ENCODE results near the gene PGR.

PGR gene

DNA sequence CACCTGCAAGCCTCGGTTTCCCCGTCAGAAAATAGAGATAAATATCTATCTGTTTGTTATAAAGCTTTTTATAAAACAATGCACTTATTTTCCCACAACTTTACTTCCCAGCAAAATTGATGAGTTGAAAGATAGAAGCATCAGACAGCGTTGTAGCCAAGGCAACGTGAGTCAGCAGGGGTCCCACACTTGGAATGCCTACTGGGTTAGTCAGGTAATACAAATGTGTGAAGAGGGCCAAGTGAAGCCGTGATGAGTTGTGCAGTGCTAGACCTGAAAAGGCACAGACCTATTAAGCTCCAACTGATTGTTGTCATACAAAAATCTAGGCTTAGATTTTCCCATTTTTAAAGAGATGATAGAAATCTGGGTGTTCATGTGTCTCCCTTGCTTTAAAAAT is 118.7 kb downstream of the PGR start:
- no peak overlapping the region for H3K4me2 ChIP-seq (ENCODE audit: low read length)

DNA sequence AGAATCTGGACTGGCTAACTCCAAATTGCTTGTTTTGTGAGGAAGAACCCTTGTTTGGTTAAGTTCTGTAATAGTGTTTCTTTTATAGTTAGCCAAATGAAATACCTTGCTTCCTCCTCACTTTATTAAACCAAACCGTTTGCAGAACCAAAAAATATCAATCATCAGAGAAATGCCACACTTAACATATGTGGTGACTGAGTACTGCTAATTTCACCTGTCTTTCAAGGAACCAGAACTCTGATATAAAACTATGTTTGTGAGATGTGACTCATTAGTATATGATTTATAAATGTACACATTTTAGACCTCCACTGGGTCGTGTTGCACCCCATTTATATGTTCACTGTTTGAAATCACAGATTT is 119.9 kb downstream of the PGR start:
- H3K9ac ChIP-seq (ENCODE audit: low read length) = no peak overlapping the region
- no peaks in the 10 kb centered on the region for H4K20me1 ChIP-seq (ENCODE audit: insufficient read depth, low read length)
- H3F3A ChIP-seq (ENCODE audit: insufficient read depth, low read length) = no peaks in the 10 kb centered on the region
- H3K4me3 ChIP-seq (ENCODE audit: low read depth, low read length, poor library complexity, severe bottlenecking) = no peak overlapping the region
- no peaks in the 10 kb centered on the region for H3K27me3 ChIP-seq (ENCODE audit: insufficient read depth, low read length)
- H3K27ac ChIP-seq (ENCODE audit: low read depth, low read length, poor library complexity, severe bottlenecking) = no peak overlapping the region
- H3K9me2 ChIP-seq (ENCODE audit: low read depth, low read length) = no peaks in the 10 kb centered on the region
- no peaks in the 10 kb centered on the region for H3K9me3 ChIP-seq (ENCODE audit: low read length)
- no peak overlapping the region for H2AFZ ChIP-seq (ENCODE audit: low read length)
- TF ChIP-seq, protein P1, sequence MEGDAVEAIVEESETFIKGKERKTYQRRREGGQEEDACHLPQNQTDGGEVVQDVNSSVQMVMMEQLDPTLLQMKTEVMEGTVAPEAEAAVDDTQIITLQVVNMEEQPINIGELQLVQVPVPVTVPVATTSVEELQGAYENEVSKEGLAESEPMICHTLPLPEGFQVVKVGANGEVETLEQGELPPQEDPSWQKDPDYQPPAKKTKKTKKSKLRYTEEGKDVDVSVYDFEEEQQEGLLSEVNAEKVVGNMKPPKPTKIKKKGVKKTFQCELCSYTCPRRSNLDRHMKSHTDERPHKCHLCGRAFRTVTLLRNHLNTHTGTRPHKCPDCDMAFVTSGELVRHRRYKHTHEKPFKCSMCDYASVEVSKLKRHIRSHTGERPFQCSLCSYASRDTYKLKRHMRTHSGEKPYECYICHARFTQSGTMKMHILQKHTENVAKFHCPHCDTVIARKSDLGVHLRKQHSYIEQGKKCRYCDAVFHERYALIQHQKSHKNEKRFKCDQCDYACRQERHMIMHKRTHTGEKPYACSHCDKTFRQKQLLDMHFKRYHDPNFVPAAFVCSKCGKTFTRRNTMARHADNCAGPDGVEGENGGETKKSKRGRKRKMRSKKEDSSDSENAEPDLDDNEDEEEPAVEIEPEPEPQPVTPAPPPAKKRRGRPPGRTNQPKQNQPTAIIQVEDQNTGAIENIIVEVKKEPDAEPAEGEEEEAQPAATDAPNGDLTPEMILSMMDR (IDR thresholded peaks at IDR 0.05; ENCODE audit: low read length) = no peak
- TF ChIP-seq EZH2 (IDR thresholded peaks at IDR 0.05; ENCODE audit: borderline replicate concordance, low read length) = no peak
- no peaks in the 10 kb centered on the region for H3K79me2 ChIP-seq (ENCODE audit: insufficient read depth, low read length)
- no peak overlapping the region for H3K4me2 ChIP-seq (ENCODE audit: low read length)
- H3K4me1 ChIP-seq (ENCODE audit: insufficient read depth, low read length, severe bottlenecking) = no peaks in the 10 kb centered on the region
- no peaks in the 10 kb centered on the region for H3K36me3 ChIP-seq (ENCODE audit: insufficient read depth, low read length)

More for the DNA sequence above, 118.7 kb downstream of the PGR start:
- no peak overlapping the region for H3K9ac ChIP-seq (ENCODE audit: low read length)
- TF ChIP-seq EZH2 (IDR thresholded peaks at IDR 0.05; ENCODE audit: borderline replicate concordance, low read length) = no peak
- TF ChIP-seq, protein P1 (IDR thresholded peaks at IDR 0.05; ENCODE audit: low read length) = no peak
- H4K20me1 ChIP-seq (ENCODE audit: insufficient read depth, low read length) = no peaks in the 10 kb centered on the region
- H3K4me1 ChIP-seq (ENCODE audit: insufficient read depth, low read length, severe bottlenecking) = no peaks in the 10 kb centered on the region
- H3K27me3 ChIP-seq (ENCODE audit: insufficient read depth, low read length) = no peaks in the 10 kb centered on the region
- no peak overlapping the region for H3K4me3 ChIP-seq (ENCODE audit: low read depth, low read length, poor library complexity, severe bottlenecking)
- no peaks in the 10 kb centered on the region for H3K36me3 ChIP-seq (ENCODE audit: insufficient read depth, low read length)
- H3F3A ChIP-seq (ENCODE audit: insufficient read depth, low read length) = no peaks in the 10 kb centered on the region
- no peaks in the 10 kb centered on the region for H3K9me2 ChIP-seq (ENCODE audit: low read depth, low read length)
- H3K27ac ChIP-seq (ENCODE audit: low read depth, low read length, poor library complexity, severe bottlenecking) = no peak overlapping the region
- no peaks in the 10 kb centered on the region for H3K79me2 ChIP-seq (ENCODE audit: insufficient read depth, low read length)
- no peaks in the 10 kb centered on the region for H3K9me3 ChIP-seq (ENCODE audit: low read length)
- H2AFZ ChIP-seq (ENCODE audit: low read length) = no peak overlapping the region

DNA sequence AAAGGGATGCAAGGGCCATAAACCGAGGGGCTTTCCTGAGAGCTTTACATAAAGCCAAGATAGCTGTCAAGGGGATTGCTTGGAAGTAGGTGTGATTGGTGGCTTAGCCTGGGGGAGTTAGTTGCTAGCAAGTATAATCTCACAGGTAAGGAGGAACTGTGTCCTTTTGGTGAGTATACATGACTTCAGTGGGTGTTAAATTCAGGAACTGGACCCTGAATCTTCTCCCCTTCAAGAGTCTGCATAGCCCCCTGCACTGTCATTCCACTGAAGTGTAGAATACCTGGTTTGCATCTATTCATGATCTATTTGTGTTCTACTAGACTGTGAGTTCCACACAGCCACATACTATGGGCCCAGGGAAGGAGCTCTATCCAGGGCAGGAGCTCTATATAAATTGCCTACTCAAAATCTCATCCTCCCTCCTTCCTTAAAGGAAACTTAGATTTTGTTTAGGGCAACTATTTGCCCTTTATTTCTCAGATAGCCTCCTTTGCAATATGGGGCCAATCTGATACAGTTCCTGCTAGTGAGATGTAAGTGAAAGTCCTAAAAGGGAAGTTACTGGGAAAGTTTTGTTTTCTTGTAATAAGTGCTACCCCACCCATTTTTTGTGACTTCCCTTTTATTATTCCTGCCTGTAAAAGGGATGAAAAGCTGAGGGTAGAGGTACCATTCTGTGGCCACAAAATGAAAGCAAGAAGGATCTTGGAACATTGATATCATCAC is 120.5 kb downstream of the PGR start:
- Histone ChIP-seq H3K4me1 (ENCODE audit: insufficient read depth, low read length, severe bottlenecking) (no peaks in the 10 kb centered on the region), H3K4me2 (ENCODE audit: low read length) (no peak overlapping the region), H3K9ac (ENCODE audit: low read length) (no peak overlapping the region), H3K27me3 (ENCODE audit: insufficient read depth, low read length) (no peaks in the 10 kb centered on the region), H3K79me2 (ENCODE audit: insufficient read depth, low read length) (no peaks in the 10 kb centered on the region), H4K20me1 (ENCODE audit: insufficient read depth, low read length) (no peaks in the 10 kb centered on the region), H3K9me3 (ENCODE audit: low read length) (no peaks in the 10 kb centered on the region), H3F3A (ENCODE audit: insufficient read depth, low read length) (no peaks in the 10 kb centered on the region), H3K36me3 (ENCODE audit: insufficient read depth, low read length) (no peaks in the 10 kb centered on the region), H3K9me2 (ENCODE audit: low read depth, low read length) (no peaks in the 10 kb centered on the region), H3K4me3 (ENCODE audit: low read depth, low read length, poor library complexity, severe bottlenecking) (no peak overlapping the region), H3K27ac (ENCODE audit: low read depth, low read length, poor library complexity, severe bottlenecking) (no peak overlapping the region), H2AFZ (ENCODE audit: low read length) (no peak overlapping the region)
- TF ChIP-seq, protein P1 (IDR thresholded peaks at IDR 0.05; ENCODE audit: low read length) = no peak
- TF ChIP-seq EZH2 (IDR thresholded peaks at IDR 0.05; ENCODE audit: borderline replicate concordance, low read length) = no peak

Measured in OCI-LY1 (cell line).